Hepatocyte (in vitro differentiated cells): ENCODE measurements around the gene CHRD. TPM values are rescaled to one million over a fixed set of nuclear protein-coding genes. Genes with fewer than 3 reads are reported as not detected.

Experiments used
- DNase-seq: peaks from one replicate; pipeline ENCODE4 v3.0.0-alpha.2; 2016; ENCODE audit warnings: low spot score
- H2AFZ ChIP-seq: fragments of 200-600 bp; sonication (generic); 2 replicates; pipeline ENCODE4 v1.6.0; 2016; ENCODE audit warnings: antibody characterized with exemption, mild to moderate bottlenecking
- H3K27ac ChIP-seq: fragments of 200-600 bp; sonication (generic); 2 replicates; pipeline ENCODE4 v1.5.1; 2016; ENCODE audit warnings: mild to moderate bottlenecking
- H3K27me3 ChIP-seq: fragments of 200-600 bp; sonication (generic); 2 replicates; pipeline ENCODE4 v1.6.1; 2016
- H3K36me3 ChIP-seq: fragments of 200-600 bp; sonication (generic); replicated peaks from 2 replicates; pipeline ENCODE4 v1.5.1; 2016; ENCODE audit warnings: low read depth; ENCODE audit not compliant: insufficient read depth
- H3K4me1 ChIP-seq: fragments of 200-600 bp; sonication (generic); 2 replicates; pipeline ENCODE4 v1.5.1; 2016; ENCODE audit warnings: mild to moderate bottlenecking, moderate library complexity; ENCODE audit not compliant: insufficient read depth
- H3K4me2 ChIP-seq: fragments of 200-600 bp; sonication (generic); 2 replicates; pipeline ENCODE4 v1.6.0; 2016
- H3K4me3 ChIP-seq: fragments of 200-600 bp; sonication (generic); 2 replicates; pipeline ENCODE4 v1.5.1; 2016; ENCODE audit warnings: mild to moderate bottlenecking
- H3K79me2 ChIP-seq: fragments of 200-600 bp; sonication (generic); 2 replicates; pipeline ENCODE4 v1.6.0; 2017; ENCODE audit warnings: mild to moderate bottlenecking
- H3K9me2 ChIP-seq: fragments of 200-600 bp; sonication (generic); replicated peaks from 2 replicates; pipeline ENCODE4 v1.6.0; 2017; ENCODE audit warnings: mild to moderate bottlenecking; ENCODE audit not compliant: insufficient read depth
- H3K9me3 ChIP-seq: fragments of 200-600 bp; sonication (generic); 2 replicates; pipeline ENCODE4 v1.5.1; 2016; ENCODE audit warnings: low read depth, mild to moderate bottlenecking
- H4K20me1 ChIP-seq: fragments of 200-600 bp; sonication (generic); 2 replicates; pipeline ENCODE4 v1.6.0; 2016; ENCODE audit warnings: mild to moderate bottlenecking; ENCODE audit not compliant: insufficient read depth, poor library complexity, severe bottlenecking
- EZH2 ChIP-seq: fragments of 200-600 bp; sonication (generic); IDR thresholded peaks from 2 replicates; pipeline ENCODE4 v1.6.1; 2016; ENCODE audit warnings: antibody characterized with exemption, mild to moderate bottlenecking, borderline replicate concordance
- EZH2phosphoT487 ChIP-seq: fragments of 200-600 bp; sonication (generic); IDR thresholded peaks from one replicate; pipeline ENCODE4 v1.6.1; 2018; ENCODE audit warnings: antibody characterized with exemption, mild to moderate bottlenecking, low read depth, moderate library complexity; ENCODE audit not compliant: unreplicated experiment, severe bottlenecking
- WGBS: methylation state at CpG from one replicate; pipeline ENCODE4 v1.1.6; 2016; ENCODE audit warnings: low lambda C conversion rate; ENCODE audit errors: missing lambda C conversion rate; 5-methylcytosine and 5-hydroxymethylcytosine counted together
- polyA plus RNA-seq: library from polyadenylated mRNA; unstranded; fragments of >200 nt; fragmentation: Nextera tagmentation; extraction: Ambion mirVana; gene quantifications from 2 replicates; pipeline ENCODE4 v1.2.1, GENCODE V29; 2016
- total RNA-seq: library from RNA; depleted of rRNA; stranded (reverse); fragments of >200 nt; gene quantifications from 2 replicates; pipeline ENCODE4 v1.2.3, GENCODE V29; 2014
- TF ChIP-seq, protein P1 (sequence below): fragments of 200-600 bp; sonication (generic); IDR thresholded peaks from 2 replicates; pipeline ENCODE4 v1.5.1; 2016; ENCODE audit warnings: antibody characterized with exemption, mild to moderate bottlenecking; ENCODE audit not compliant: poor library complexity

CHRD gene
- total and polyA plus RNA-seq, 2 experiments from 2014 or later, result 13.6 to 16.1 TPM

- no peak overlapping the region for H3K27ac ChIP-seq
- no peak for DNase-seq
Observed at GRCh38 chr3:184409946-184410500, 30.2 kb downstream of the CHRD start.

DNA sequence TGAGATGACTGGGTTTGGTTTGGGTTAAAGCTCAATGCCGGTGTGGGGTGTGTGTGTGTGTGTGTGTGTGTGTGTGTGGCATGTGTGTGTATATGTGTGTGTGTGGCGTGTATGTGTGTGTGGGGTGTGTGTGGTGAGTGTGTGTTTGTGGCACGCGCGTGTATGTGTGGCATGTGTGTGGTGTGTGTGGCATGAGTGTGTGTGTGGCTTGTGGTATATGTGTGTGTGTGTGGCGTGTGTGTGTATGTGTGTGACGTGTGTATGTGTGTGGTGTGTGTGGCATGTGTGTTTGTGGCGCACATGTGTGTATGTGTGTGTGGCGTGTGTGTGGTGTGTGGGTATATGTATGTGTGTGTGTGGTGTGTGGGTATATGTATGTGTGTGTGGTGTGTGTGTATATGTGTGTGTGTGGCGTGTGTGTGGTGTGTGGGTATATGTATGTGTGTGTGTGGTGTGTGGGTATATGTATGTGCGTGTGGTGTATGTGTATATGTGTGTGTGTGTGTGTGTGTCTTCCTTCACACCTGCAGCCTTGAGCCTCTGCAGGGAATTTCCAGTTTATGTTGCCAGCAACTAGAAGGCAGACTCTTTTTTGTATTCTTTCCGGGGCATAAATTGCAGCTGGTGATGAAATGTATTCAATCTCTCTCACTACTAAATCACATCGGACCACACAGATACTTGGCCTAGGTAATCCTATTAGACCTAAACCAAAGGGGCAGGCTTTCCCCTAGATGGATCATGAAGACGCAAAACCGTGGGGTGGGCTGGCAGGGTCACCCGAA, 34.8 kb downstream of the CHRD start:
- Histone ChIP-seq H3K36me3 (no peaks in the 10 kb centered on the region), H3K4me3 (no peak overlapping the region), H3K79me2 (no peaks in the 10 kb centered on the region), H3K27me3 (no peaks in the 10 kb centered on the region), H4K20me1 (no peaks in the 10 kb centered on the region), H3K9me3 (no peaks in the 10 kb centered on the region), H3K4me2 (no peak overlapping the region), H2AFZ (no peak overlapping the region), H3K9me2 (no peaks in the 10 kb centered on the region), H3K4me1 (peaks cover 6% of the 10 kb centered on the region), H3K27ac (no peak overlapping the region)
- TF ChIP-seq EZH2phosphoT487, result no peak
- no peak for TF ChIP-seq EZH2
- TF ChIP-seq, protein P1, sequence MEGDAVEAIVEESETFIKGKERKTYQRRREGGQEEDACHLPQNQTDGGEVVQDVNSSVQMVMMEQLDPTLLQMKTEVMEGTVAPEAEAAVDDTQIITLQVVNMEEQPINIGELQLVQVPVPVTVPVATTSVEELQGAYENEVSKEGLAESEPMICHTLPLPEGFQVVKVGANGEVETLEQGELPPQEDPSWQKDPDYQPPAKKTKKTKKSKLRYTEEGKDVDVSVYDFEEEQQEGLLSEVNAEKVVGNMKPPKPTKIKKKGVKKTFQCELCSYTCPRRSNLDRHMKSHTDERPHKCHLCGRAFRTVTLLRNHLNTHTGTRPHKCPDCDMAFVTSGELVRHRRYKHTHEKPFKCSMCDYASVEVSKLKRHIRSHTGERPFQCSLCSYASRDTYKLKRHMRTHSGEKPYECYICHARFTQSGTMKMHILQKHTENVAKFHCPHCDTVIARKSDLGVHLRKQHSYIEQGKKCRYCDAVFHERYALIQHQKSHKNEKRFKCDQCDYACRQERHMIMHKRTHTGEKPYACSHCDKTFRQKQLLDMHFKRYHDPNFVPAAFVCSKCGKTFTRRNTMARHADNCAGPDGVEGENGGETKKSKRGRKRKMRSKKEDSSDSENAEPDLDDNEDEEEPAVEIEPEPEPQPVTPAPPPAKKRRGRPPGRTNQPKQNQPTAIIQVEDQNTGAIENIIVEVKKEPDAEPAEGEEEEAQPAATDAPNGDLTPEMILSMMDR, result no peak
- 82% methylated on average over 15 of the region's 16 CpGs for WGBS
- DNase-seq, result no peak

More at GRCh38 chr3:184409946-184410500, 30.2 kb downstream of the CHRD start:
- no peak overlapping the region for H2AFZ ChIP-seq
- H3K79me2 ChIP-seq, result no peaks in the 10 kb centered on the region
- H3K4me3 ChIP-seq, result no peak overlapping the region
- H3K36me3 ChIP-seq, result no peaks in the 10 kb centered on the region
- H3K4me2 ChIP-seq, result no peak overlapping the region
- WGBS, result 85% methylated on average over 12 of the region's 12 CpGs
- no peaks in the 10 kb centered on the region for H4K20me1 ChIP-seq
- H3K4me1 ChIP-seq, result no peaks in the 10 kb centered on the region
- no peaks in the 10 kb centered on the region for H3K9me3 ChIP-seq
- H3K27me3 ChIP-seq, result no peaks in the 10 kb centered on the region
- TF ChIP-seq, protein P1, result no peak
- TF ChIP-seq EZH2 (no peak), EZH2phosphoT487 (no peak)
- no peaks in the 10 kb centered on the region for H3K9me2 ChIP-seq

GRCh38 chr3:184415203-184415490, 35.3 kb downstream of the CHRD start:
- no peaks in the 10 kb centered on the region for H3K9me3 ChIP-seq
- no peaks in the 10 kb centered on the region for H4K20me1 ChIP-seq
- DNase-seq, result no peak
- H3K36me3 ChIP-seq, result no peaks in the 10 kb centered on the region
- H3K79me2 ChIP-seq, result no peaks in the 10 kb centered on the region
- WGBS, result 47% methylated on average over 4 of the region's 4 CpGs
- H3K4me1 ChIP-seq, result peaks cover 6% of the 10 kb centered on the region
- no peak overlapping the region for H3K4me2 ChIP-seq
- no peak for TF ChIP-seq EZH2phosphoT487
- TF ChIP-seq EZH2, result no peak
- TF ChIP-seq, protein P1, result no peak
- no peak overlapping the region for H3K27ac ChIP-seq
- H3K4me3 ChIP-seq, result no peak overlapping the region
- no peak overlapping the region for H2AFZ ChIP-seq
- no peaks in the 10 kb centered on the region for H3K27me3 ChIP-seq
- H3K9me2 ChIP-seq, result no peaks in the 10 kb centered on the region
